ENCODE data around the gene RARG.

Gene RARG

DNA sequence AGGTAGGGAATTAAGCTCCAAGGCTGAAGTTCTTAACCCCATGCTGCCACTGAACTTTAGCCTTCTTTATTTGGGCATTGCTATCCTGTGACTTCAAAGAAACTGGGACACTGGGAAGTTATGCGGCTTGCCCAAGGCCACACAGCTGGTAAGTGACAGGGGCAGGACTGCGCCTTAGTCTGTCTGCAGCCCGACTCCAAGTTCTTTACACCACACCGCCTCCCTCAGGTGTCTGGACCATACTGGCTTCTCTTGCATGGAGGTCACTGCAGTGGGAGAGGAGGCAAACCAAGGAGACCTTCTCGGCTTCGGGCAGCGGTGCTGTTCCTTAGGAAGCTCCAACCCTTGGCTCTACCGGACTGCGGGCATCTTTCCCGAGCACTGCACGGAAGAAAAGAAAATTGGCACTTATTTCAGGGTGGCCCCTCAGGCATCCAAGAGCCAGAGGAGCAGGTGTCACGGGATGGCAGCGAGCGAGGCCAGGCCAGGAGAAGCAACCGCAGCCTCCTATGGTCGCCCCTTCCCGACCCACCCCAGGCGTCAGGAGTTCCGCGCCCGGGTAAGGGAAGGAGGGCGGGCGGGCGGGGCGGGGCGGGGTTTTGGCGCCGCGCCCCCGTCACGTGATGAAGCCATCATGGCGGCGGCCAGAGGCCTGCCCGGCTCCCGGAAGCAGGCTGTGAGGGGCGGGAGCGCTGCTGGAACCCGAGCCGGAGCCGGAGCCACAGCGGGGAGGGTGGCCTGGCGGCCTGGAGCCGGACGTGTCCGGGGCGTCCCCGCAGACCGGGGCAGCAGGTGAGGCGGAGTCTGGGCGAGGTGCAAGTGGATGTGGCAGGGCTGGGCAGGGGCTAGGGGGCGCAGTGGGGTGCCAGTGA lies 19.7 kb upstream of the RARG start (continued):
- TF ChIP-seq GFI1B (tag by site-specific recombination; IDR thresholded peaks at IDR 0.05) (no peak), SP2 (tag by site-specific recombination; IDR thresholded peaks at IDR 0.05) (peak; percentile 78), ZNF837 (tag by site-specific recombination; IDR thresholded peaks at IDR 0.05) (no peak), ZNF132 (tag by site-specific recombination; IDR thresholded peaks at IDR 0.05; ENCODE audit: borderline replicate concordance) (no peak), ZNF391 (tag by site-specific recombination; IDR thresholded peaks at IDR 0.05; ENCODE audit: borderline replicate concordance, low read depth) (peak; percentile 41; the same call in 1 of the 2 replicates), ZNF274 (IDR thresholded peaks at IDR 0.05; ENCODE audit: low read length) (no peak), ZNF274 (tag by site-specific recombination; IDR thresholded peaks at IDR 0.05; ENCODE audit: borderline replicate concordance) (no peak), ZNF169 (tag by site-specific recombination; IDR thresholded peaks at IDR 0.05) (no peak), ZEB2 (tag by site-specific recombination; IDR thresholded peaks at IDR 0.05) (0 out of 2 replicates have a peak, but pooled peaks have one; percentile 56), ZNF426 (tag by site-specific recombination; IDR thresholded peaks at IDR 0.05) (no peak), ZNF747 (tag by site-specific recombination; IDR thresholded peaks at IDR 0.05) (no peak), ZNF777 (tag by site-specific recombination; IDR thresholded peaks at IDR 0.05; ENCODE audit: borderline replicate concordance) (no peak), ZNF548 (tag by site-specific recombination; IDR thresholded peaks at IDR 0.05) (no peak)
- TF ChIP-seq, protein P1, sequence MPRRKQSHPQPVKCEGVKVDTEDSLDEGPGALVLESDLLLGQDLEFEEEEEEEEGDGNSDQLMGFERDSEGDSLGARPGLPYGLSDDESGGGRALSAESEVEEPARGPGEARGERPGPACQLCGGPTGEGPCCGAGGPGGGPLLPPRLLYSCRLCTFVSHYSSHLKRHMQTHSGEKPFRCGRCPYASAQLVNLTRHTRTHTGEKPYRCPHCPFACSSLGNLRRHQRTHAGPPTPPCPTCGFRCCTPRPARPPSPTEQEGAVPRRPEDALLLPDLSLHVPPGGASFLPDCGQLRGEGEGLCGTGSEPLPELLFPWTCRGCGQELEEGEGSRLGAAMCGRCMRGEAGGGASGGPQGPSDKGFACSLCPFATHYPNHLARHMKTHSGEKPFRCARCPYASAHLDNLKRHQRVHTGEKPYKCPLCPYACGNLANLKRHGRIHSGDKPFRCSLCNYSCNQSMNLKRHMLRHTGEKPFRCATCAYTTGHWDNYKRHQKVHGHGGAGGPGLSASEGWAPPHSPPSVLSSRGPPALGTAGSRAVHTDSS (tag by site-specific recombination; IDR thresholded peaks at IDR 0.05) = no peak
- TF ChIP-seq, protein P2, sequence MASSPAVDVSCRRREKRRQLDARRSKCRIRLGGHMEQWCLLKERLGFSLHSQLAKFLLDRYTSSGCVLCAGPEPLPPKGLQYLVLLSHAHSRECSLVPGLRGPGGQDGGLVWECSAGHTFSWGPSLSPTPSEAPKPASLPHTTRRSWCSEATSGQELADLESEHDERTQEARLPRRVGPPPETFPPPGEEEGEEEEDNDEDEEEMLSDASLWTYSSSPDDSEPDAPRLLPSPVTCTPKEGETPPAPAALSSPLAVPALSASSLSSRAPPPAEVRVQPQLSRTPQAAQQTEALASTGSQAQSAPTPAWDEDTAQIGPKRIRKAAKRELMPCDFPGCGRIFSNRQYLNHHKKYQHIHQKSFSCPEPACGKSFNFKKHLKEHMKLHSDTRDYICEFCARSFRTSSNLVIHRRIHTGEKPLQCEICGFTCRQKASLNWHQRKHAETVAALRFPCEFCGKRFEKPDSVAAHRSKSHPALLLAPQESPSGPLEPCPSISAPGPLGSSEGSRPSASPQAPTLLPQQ (tag by site-specific recombination; IDR thresholded peaks at IDR 0.05) = peak; percentile 52; the same call in 1 of the 2 replicates
- TF ChIP-seq, protein P3, sequence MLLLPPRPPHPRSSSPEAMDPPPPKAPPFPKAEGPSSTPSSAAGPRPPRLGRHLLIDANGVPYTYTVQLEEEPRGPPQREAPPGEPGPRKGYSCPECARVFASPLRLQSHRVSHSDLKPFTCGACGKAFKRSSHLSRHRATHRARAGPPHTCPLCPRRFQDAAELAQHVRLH (tag by site-specific recombination; IDR thresholded peaks at IDR 0.05) = no peak
- TF ChIP-seq, protein P4, sequence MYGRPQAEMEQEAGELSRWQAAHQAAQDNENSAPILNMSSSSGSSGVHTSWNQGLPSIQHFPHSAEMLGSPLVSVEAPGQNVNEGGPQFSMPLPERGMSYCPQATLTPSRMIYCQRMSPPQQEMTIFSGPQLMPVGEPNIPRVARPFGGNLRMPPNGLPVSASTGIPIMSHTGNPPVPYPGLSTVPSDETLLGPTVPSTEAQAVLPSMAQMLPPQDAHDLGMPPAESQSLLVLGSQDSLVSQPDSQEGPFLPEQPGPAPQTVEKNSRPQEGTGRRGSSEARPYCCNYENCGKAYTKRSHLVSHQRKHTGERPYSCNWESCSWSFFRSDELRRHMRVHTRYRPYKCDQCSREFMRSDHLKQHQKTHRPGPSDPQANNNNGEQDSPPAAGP (tag by site-specific recombination; IDR thresholded peaks at IDR 0.05) = no peak
- TF ChIP-seq, protein P5, sequence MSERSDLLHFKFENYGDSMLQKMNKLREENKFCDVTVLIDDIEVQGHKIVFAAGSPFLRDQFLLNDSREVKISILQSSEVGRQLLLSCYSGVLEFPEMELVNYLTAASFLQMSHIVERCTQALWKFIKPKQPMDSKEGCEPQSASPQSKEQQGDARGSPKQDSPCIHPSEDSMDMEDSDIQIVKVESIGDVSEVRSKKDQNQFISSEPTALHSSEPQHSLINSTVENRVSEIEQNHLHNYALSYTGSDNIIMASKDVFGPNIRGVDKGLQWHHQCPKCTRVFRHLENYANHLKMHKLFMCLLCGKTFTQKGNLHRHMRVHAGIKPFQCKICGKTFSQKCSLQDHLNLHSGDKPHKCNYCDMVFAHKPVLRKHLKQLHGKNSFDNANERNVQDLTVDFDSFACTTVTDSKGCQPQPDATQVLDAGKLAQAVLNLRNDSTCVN (tag by site-specific recombination; optimal IDR thresholded peaks at IDR 0.05) = peak; percentile 60

DNA sequence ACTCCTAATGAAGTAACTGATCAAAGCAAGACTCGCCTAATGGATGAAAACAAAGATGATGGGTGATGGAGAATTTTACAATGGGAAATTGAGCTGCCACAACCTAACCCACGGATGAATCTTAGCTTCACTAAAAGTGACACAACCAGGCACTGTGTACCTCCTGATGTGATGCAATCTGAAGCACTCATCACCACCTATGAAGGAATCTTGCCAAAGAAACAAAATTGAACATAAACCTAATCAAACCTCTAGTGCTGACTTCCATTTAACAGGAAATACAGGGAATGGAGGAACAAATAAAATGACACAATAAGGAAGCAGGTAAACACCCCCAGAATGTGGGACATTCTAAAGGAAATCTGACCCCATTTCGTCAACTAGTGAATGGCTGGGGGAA lies 13.3 kb upstream of the RARG start:
- TF ChIP-seq ZNF335 (tag by site-specific recombination; conservative IDR thresholded peaks at IDR 0.05) (peak; percentile 24; the same call in 1 of the 2 replicates), ZNF600 (tag by site-specific recombination; IDR thresholded peaks at IDR 0.05) (no peak), ZNF830 (tag by site-specific recombination; IDR thresholded peaks at IDR 0.05; ENCODE audit: low read depth) (no peak)
- H3K9me3 ChIP-seq (ENCODE audit: control insufficient read depth, insufficient read depth, low read depth, low read length) = no peaks in the 10 kb centered on the region
- CTCF ChIA-PET = interaction anchor here (1.2 kb wide), 1 partner anchor 32 kb away, joined by 5 read pairs; no protein-coding TSS in a partner anchor
- POLR2A ChIA-PET = interaction anchor here (0.7 to 1.2 kb wide), 2 partner anchors 11 to 16 kb away, joined by 3 to 4 read pairs; no protein-coding TSS in a partner anchor
- no peaks in the 10 kb centered on the region for H3K4me1 ChIP-seq (ENCODE audit: control insufficient read depth, insufficient read depth, low read length)
- H3K4me3 ChIP-seq (ENCODE audit: low read depth, low read length) = no peak overlapping the region
- no peaks in the 10 kb centered on the region for H3K36me3 ChIP-seq (ENCODE audit: control insufficient read depth in 2 of 2, insufficient read depth in 1 of 2, low read length in 2 of 2)
- no peak overlapping the region for H3K27ac ChIP-seq (ENCODE audit: extremely low read depth, low read depth, low read length)

All from HEK293 (cell line).